ENCODE data around the gene FIGN.

The FIGN gene

GRCh38 chr2:163644238-163644637, 91.6 kb downstream of the FIGN start:
- Histone ChIP-seq H3K36me3 (ENCODE audit: control insufficient read depth, insufficient read depth, low read length) (no peaks in the 10 kb centered on the region), H3K9ac (ENCODE audit: low read length) (no peak overlapping the region), H3K9me3 (ENCODE audit: control insufficient read depth, insufficient read depth, low read depth, low read length) (no peaks in the 10 kb centered on the region), H3K4me3 (ENCODE audit: low read depth, low read length) (no peak overlapping the region), H3K27me3 (ENCODE audit: control insufficient read depth, insufficient read depth, low read length) (no peaks in the 10 kb centered on the region), H3K4me1 (ENCODE audit: control insufficient read depth, insufficient read depth, low read length) (peaks cover 38% of the 10 kb centered on the region), H3K27ac (ENCODE audit: low read depth, low read length) (no peak overlapping the region)

- Histone ChIP-seq H3K9ac (ENCODE audit: low read length) (no peak overlapping the region), H3K4me1 (ENCODE audit: control insufficient read depth, insufficient read depth, low read length) (peaks cover 27% of the 10 kb centered on the region), H3K4me3 (ENCODE audit: low read depth, low read length) (no peak overlapping the region), H3K27me3 (ENCODE audit: control insufficient read depth, insufficient read depth, low read length) (no peaks in the 10 kb centered on the region), H3K9me3 (ENCODE audit: control insufficient read depth, insufficient read depth, low read depth, low read length) (no peaks in the 10 kb centered on the region), H3K27ac (ENCODE audit: low read depth, low read length) (no peak overlapping the region), H3K36me3 (ENCODE audit: control insufficient read depth, insufficient read depth, low read length) (no peaks in the 10 kb centered on the region)
Measured at GRCh38 chr2:163641986-163642385, 93.8 kb downstream of the FIGN start.

DNA sequence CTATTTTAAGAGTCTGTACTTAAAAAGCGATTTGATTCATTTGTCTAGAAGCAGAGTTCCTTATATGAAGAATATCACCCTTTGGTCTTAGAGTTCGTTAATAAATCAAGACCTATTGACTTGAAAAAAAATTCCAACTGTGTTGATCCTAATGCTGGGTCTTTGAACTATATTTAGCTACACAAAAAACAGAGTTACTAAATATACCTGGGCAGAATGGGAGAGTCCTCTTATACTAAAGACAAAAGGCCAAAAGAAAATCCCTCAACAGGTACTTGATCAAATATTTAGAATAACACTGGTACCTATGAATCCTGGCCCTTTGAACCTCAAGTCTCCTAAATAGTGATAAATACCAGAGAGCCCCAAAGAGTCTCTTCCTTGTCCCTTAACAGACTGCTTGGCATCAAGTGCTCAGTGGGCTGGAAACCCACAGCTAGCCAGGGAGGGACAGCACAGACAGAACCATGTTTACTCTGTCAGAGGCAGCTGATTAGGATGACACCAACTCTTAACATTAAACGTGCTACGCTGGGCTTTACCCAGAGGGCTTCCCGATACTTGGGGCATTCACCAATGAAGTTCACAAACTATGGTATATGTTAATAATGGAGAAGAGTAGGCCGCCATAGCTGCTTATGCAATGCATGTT, 95.1 kb downstream of the FIGN start:
- no peak overlapping the region for H3K4me3 ChIP-seq (ENCODE audit: low read depth, low read length)
- no peak overlapping the region for H3K9ac ChIP-seq (ENCODE audit: low read length)
- peaks cover 23% of the 10 kb centered on the region for H3K4me1 ChIP-seq (ENCODE audit: control insufficient read depth, insufficient read depth, low read length)
- H3K27ac ChIP-seq (ENCODE audit: low read depth, low read length), result no peak overlapping the region
- H3K27me3 ChIP-seq (ENCODE audit: control insufficient read depth, insufficient read depth, low read length), result no peaks in the 10 kb centered on the region
- no peaks in the 10 kb centered on the region for H3K9me3 ChIP-seq (ENCODE audit: control insufficient read depth, insufficient read depth, low read depth, low read length)
- no peaks in the 10 kb centered on the region for H3K36me3 ChIP-seq (ENCODE audit: control insufficient read depth, insufficient read depth, low read length)

DNA sequence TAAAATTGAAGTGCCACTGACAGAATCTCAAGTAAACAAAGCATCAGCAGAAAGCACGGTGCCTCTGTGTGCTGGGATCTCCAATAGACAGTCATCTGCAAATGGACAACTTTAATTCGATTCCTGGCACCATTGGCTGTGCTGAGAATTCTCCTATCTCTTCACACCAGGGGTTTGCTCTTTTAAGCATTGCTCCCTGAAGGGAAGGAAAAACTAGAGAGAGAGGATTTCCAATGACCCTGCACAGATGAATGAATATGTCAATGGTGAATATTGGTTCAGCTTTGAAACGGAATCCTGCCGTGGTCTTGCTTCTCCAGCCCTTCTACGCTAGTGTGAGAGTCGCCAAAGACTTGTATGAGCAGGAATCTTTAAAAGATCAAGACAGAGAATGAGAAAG, 97.9 kb downstream of the FIGN start:
- H3K9ac ChIP-seq (ENCODE audit: low read length), result no peak overlapping the region
- no peaks in the 10 kb centered on the region for H3K9me3 ChIP-seq (ENCODE audit: control insufficient read depth, insufficient read depth, low read depth, low read length)
- H3K4me1 ChIP-seq (ENCODE audit: control insufficient read depth, insufficient read depth, low read length), result peaks cover 18% of the 10 kb centered on the region
- H3K27ac ChIP-seq (ENCODE audit: low read depth, low read length), result no peak overlapping the region
- H3K27me3 ChIP-seq (ENCODE audit: control insufficient read depth, insufficient read depth, low read length), result no peaks in the 10 kb centered on the region
- no peaks in the 10 kb centered on the region for H3K36me3 ChIP-seq (ENCODE audit: control insufficient read depth, insufficient read depth, low read length)
- H3K4me3 ChIP-seq (ENCODE audit: low read depth, low read length), result no peak overlapping the region

GRCh38 chr2:163633291-163633690, 102.5 kb downstream of the FIGN start:
- no peak overlapping the region for H3K4me3 ChIP-seq (ENCODE audit: low read depth, low read length)
- no peaks in the 10 kb centered on the region for H3K36me3 ChIP-seq (ENCODE audit: control insufficient read depth, insufficient read depth, low read length)
- no peaks in the 10 kb centered on the region for H3K27me3 ChIP-seq (ENCODE audit: control insufficient read depth, insufficient read depth, low read length)
- H3K4me1 ChIP-seq (ENCODE audit: control insufficient read depth, insufficient read depth, low read length), result no peaks in the 10 kb centered on the region; the same call in 1 of the 2 replicates
- no peaks in the 10 kb centered on the region for H3K9me3 ChIP-seq (ENCODE audit: control insufficient read depth, insufficient read depth, low read depth, low read length)
- H3K27ac ChIP-seq (ENCODE audit: low read depth, low read length), result no peak overlapping the region
- H3K9ac ChIP-seq (ENCODE audit: low read length), result no peak overlapping the region

- Histone ChIP-seq H3K9ac (ENCODE audit: low read length) (no peak overlapping the region), H3K4me1 (ENCODE audit: control insufficient read depth, insufficient read depth, low read length) (peaks cover 5% of the 10 kb centered on the region; the same call in 1 of the 2 replicates), H3K27me3 (ENCODE audit: control insufficient read depth, insufficient read depth, low read length) (no peaks in the 10 kb centered on the region), H3K27ac (ENCODE audit: low read depth, low read length) (no peak overlapping the region), H3K4me3 (ENCODE audit: low read depth, low read length) (no peak overlapping the region), H3K9me3 (ENCODE audit: control insufficient read depth, insufficient read depth, low read depth, low read length) (no peaks in the 10 kb centered on the region), H3K36me3 (ENCODE audit: control insufficient read depth, insufficient read depth, low read length) (no peaks in the 10 kb centered on the region)
Measured at GRCh38 chr2:163630836-163631235, 105.0 kb downstream of the FIGN start.

- Histone ChIP-seq H3K36me3 (ENCODE audit: control insufficient read depth, insufficient read depth, low read length) (no peaks in the 10 kb centered on the region), H3K4me3 (ENCODE audit: low read depth, low read length) (no peak overlapping the region), H3K27ac (ENCODE audit: low read depth, low read length) (no peak overlapping the region), H3K4me1 (ENCODE audit: control insufficient read depth, insufficient read depth, low read length) (peaks cover 10% of the 10 kb centered on the region), H3K9ac (ENCODE audit: low read length) (no peak overlapping the region), H3K27me3 (ENCODE audit: control insufficient read depth, insufficient read depth, low read length) (no peaks in the 10 kb centered on the region), H3K9me3 (ENCODE audit: control insufficient read depth, insufficient read depth, low read depth, low read length) (no peaks in the 10 kb centered on the region)
Measured at GRCh38 chr2:163626639-163627109, 109.1 kb downstream of the FIGN start.

- no peak overlapping the region for H3K4me3 ChIP-seq (ENCODE audit: low read depth, low read length)
- H3K36me3 ChIP-seq (ENCODE audit: control insufficient read depth, insufficient read depth, low read length), result no peaks in the 10 kb centered on the region
- H3K4me1 ChIP-seq (ENCODE audit: control insufficient read depth, insufficient read depth, low read length), result peaks cover 14% of the 10 kb centered on the region
- H3K9me3 ChIP-seq (ENCODE audit: control insufficient read depth, insufficient read depth, low read depth, low read length), result no peaks in the 10 kb centered on the region
- no peaks in the 10 kb centered on the region for H3K27me3 ChIP-seq (ENCODE audit: control insufficient read depth, insufficient read depth, low read length)
- H3K27ac ChIP-seq (ENCODE audit: low read depth, low read length), result no peak overlapping the region
- no peak overlapping the region for H3K9ac ChIP-seq (ENCODE audit: low read length)
Measured at GRCh38 chr2:163626208-163626607, 109.6 kb downstream of the FIGN start.

DNA sequence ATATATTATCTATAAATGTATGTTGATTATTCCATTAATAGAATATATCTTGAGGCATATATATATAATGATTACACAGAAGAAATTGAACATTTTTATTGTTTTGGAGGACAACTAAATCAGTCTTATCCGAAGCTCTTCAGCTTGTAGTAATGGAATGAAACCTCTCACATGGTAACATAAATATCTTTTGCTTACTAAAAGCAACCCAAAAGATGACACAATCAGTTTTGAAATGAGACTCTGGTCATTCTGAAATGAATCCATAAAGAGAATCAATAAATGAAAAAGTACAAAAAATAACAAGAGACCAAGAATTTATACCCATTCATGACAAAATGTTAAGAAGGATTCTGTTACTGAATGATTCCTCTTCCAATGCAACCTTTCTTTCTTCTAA, 110.2 kb downstream of the FIGN start:
- Histone ChIP-seq H3K9me3 (ENCODE audit: control insufficient read depth, insufficient read depth, low read depth, low read length) (no peaks in the 10 kb centered on the region), H3K27ac (ENCODE audit: low read depth, low read length) (no peak overlapping the region), H3K9ac (ENCODE audit: low read length) (no peak overlapping the region), H3K4me1 (ENCODE audit: control insufficient read depth, insufficient read depth, low read length) (peaks cover 16% of the 10 kb centered on the region), H3K27me3 (ENCODE audit: control insufficient read depth, insufficient read depth, low read length) (no peaks in the 10 kb centered on the region), H3K36me3 (ENCODE audit: control insufficient read depth, insufficient read depth, low read length) (no peaks in the 10 kb centered on the region), H3K4me3 (ENCODE audit: low read depth, low read length) (no peak overlapping the region)

DNA sequence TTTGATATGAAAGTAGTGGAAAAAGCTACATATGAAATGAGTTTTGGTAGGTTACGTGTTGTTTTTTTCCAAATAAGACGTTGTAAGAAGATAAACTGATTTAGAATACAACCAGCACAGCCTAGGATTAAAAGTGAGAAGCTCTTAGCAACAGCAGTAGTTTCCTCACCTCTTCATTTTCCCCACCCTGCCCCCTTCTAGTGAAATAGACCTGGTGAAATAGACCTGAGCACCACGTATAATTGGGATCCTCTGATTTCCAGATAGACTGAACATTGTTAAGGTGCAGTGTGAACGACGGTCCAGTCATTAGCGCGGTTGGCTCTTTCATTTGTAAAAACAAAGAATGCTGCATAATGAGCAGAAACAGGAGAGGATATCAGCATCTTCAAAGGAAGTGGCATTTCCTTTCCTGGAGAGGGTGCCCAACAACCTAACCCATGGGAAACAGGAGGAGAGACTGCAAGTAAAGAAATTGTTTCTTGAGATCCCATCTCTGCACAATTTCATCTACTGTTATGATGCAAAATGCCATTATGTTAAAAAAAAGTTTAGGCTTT, 114.3 kb downstream of the FIGN start:
- Histone ChIP-seq H3K27ac (ENCODE audit: low read depth, low read length) (no peak overlapping the region; the same call in 1 of the 2 replicates), H3K9me3 (ENCODE audit: control insufficient read depth, insufficient read depth, low read depth, low read length) (no peaks in the 10 kb centered on the region), H3K27me3 (ENCODE audit: control insufficient read depth, insufficient read depth, low read length) (no peaks in the 10 kb centered on the region), H3K4me3 (ENCODE audit: low read depth, low read length) (peak overlapping the region; percentile 3; the same call in 1 of the 2 replicates), H3K36me3 (ENCODE audit: control insufficient read depth, insufficient read depth, low read length) (no peaks in the 10 kb centered on the region), H3K9ac (ENCODE audit: low read length) (no peak overlapping the region), H3K4me1 (ENCODE audit: control insufficient read depth, insufficient read depth, low read length) (peaks cover 11% of the 10 kb centered on the region)

- H3K27ac ChIP-seq (ENCODE audit: low read depth, low read length), result no peak overlapping the region
Measured at GRCh38 chr2:163617517-163617916, 118.3 kb downstream of the FIGN start.

More at GRCh38 chr2:163617517-163617916, 118.3 kb downstream of the FIGN start:
- Histone ChIP-seq H3K9ac (ENCODE audit: low read length) (no peak overlapping the region), H3K4me1 (ENCODE audit: control insufficient read depth, insufficient read depth, low read length) (peaks cover 11% of the 10 kb centered on the region), H3K9me3 (ENCODE audit: control insufficient read depth, insufficient read depth, low read depth, low read length) (no peaks in the 10 kb centered on the region), H3K36me3 (ENCODE audit: control insufficient read depth, insufficient read depth, low read length) (no peaks in the 10 kb centered on the region), H3K27me3 (ENCODE audit: control insufficient read depth, insufficient read depth, low read length) (no peaks in the 10 kb centered on the region), H3K4me3 (ENCODE audit: low read depth, low read length) (no peak overlapping the region)

All from HUES6 (cell line).